ENCODE data around the gene KCNAB1.

- TF ChIP-seq MAX (IDR thresholded peaks at IDR 0.05), result no peak
- TF ChIP-seq RXRA (IDR thresholded peaks at IDR 0.05), result no peak
Measured at GRCh38 chr3:156174229-156174847, 54.0 kb downstream of the KCNAB1 start.

Measured in liver (tissue), 2 donors.